HFF-Myc (cell line): ENCODE measurements around the gene CDC42EP2.

Experiments
- DNase-seq: peaks from one replicate; pipeline ENCODE4 v3.0.0-alpha.2; 2011; ENCODE audit warnings: low read depth; ENCODE audit errors: extremely low read depth
- H3K4me3 ChIP-seq: replicated peaks from 2 replicates; pipeline ENCODE4 v1.5.1; 2011; ENCODE audit warnings: low read depth, mild to moderate bottlenecking, control low read depth, low read length
- CTCF ChIP-seq: IDR thresholded peaks from 2 replicates; pipeline ENCODE4 v1.5.1; 2012; ENCODE audit warnings: mild to moderate bottlenecking, low read depth, low read length, control low read depth; ENCODE audit errors: missing control alignments

Gene CDC42EP2

GRCh38 chr11:65297026-65297672, 17.5 kb upstream of the CDC42EP2 start:
- DNase-seq: no peak
- no peak for TF ChIP-seq CTCF
- H3K4me3 ChIP-seq: no peak overlapping the region

- DNase-seq: no peak
- no peak for TF ChIP-seq CTCF
- no peak overlapping the region for H3K4me3 ChIP-seq
Observed at GRCh38 chr11:65298131-65298535, 16.5 kb upstream of the CDC42EP2 start.

GRCh38 chr11:65298655-65299179, 15.9 kb upstream of the CDC42EP2 start:
- DNase-seq: no peak
- TF ChIP-seq CTCF: no peak
- no peak overlapping the region for H3K4me3 ChIP-seq

GRCh38 chr11:65300621-65301275, 13.9 kb upstream of the CDC42EP2 start:
- DNase-seq: no peak
- no peak overlapping the region for H3K4me3 ChIP-seq
- no peak for TF ChIP-seq CTCF

- DNase-seq: no peak
- no peak for TF ChIP-seq CTCF
- H3K4me3 ChIP-seq: no peak overlapping the region
Observed at GRCh38 chr11:65301491-65302329, 13.0 kb upstream of the CDC42EP2 start.

GRCh38 chr11:65303555-65303954, 11.1 kb upstream of the CDC42EP2 start:
- TF ChIP-seq CTCF: no peak
- no peak for DNase-seq
- H3K4me3 ChIP-seq: no peak overlapping the region
